CD4-positive, alpha-beta memory T cell (primary cell): ENCODE results near the gene RASA1. TPM values are rescaled to one million over a fixed set of nuclear protein-coding genes. Genes with fewer than 3 reads are reported as not detected.

Experiments used
- CTCF ChIA-PET: fragments of 350-600 bp; sonication (Branson Sonifier 250); formaldehyde crosslinking; loops from one replicate; lab custom pipeline; 2021; ENCODE audit warnings: inconsistent platforms; ENCODE audit not compliant: partially characterized antibody; lab: Charles Lee
- POLR2A ChIA-PET: fragments of 350-600 bp; sonication (Branson Sonifier 250); formaldehyde crosslinking; loops from one replicate; lab custom pipeline; 2021; ENCODE audit not compliant: partially characterized antibody; lab: Charles Lee
- DNase-seq, 5 donors: peaks; one replicate each; pipeline versions ENCODE4 v3.0.0 to v3.0.0-alpha.2; 2020 to 2022; ENCODE audit warnings: mixed read lengths in 1 of 5
- H3K27ac ChIP-seq: one replicate; pipeline ENCODE4 v1.7.0; 2013; ENCODE audit warnings: low read depth, low read length
- H3K27me3 ChIP-seq: 2 replicates; pipeline ENCODE4 v1.7.0; 2013; ENCODE audit warnings: mild to moderate bottlenecking, low read length, moderate library complexity; ENCODE audit not compliant: insufficient read depth
- H3K36me3 ChIP-seq: 2 replicates; pipeline ENCODE4 v1.7.0; 2013; ENCODE audit warnings: mild to moderate bottlenecking, low read length, moderate library complexity; ENCODE audit not compliant: insufficient read depth
- H3K4me1 ChIP-seq: 2 replicates; pipeline ENCODE4 v1.7.0; 2013; ENCODE audit warnings: mild to moderate bottlenecking, low read length, moderate library complexity; ENCODE audit not compliant: insufficient read depth
- H3K4me3 ChIP-seq, 2 donors: one replicate each; pipeline ENCODE4 v1.7.0; 2013; ENCODE audit warnings: low read length in 2 of 2, mild to moderate bottlenecking in 1 of 2
- H3K9me3 ChIP-seq, 2 donors: one replicate each; pipeline ENCODE4 v1.7.0; 2013; ENCODE audit warnings: low read length in 2 of 2, control low read depth in 1 of 2; ENCODE audit not compliant: control insufficient read depth in 1 of 2
- H3K27ac Mint-ChIP-seq, 7 donors: one replicate each; pipeline ENCODE4 v1.8.0; 2020 to 2021; ENCODE audit warnings: mixed read lengths in 7 of 7, mild to moderate bottlenecking in 6 of 7, inconsistent platforms in 3 of 7, moderate library complexity in 3 of 7
- H3K27me3 Mint-ChIP-seq, 2 donors: one replicate each; pipeline ENCODE4 v1.8.0; 2020 to 2021; ENCODE audit warnings: mixed read lengths in 2 of 2
- H3K36me3 Mint-ChIP-seq, 2 donors: one replicate each; pipeline ENCODE4 v1.8.0; 2020 to 2021; ENCODE audit warnings: mixed read lengths in 2 of 2, inconsistent platforms in 1 of 2, mild to moderate bottlenecking in 1 of 2
- H3K4me1 Mint-ChIP-seq, 4 donors: one replicate each; pipeline ENCODE4 v1.8.0; 2020 to 2021; ENCODE audit warnings: mixed read lengths in 4 of 4, mild to moderate bottlenecking in 1 of 4
- H3K4me3 Mint-ChIP-seq, 8 donors: one replicate each; pipeline ENCODE4 v1.8.0; 2020 to 2021; ENCODE audit warnings: mixed read lengths in 8 of 8, mild to moderate bottlenecking in 7 of 8, moderate library complexity in 6 of 8, inconsistent platforms in 3 of 8
- H3K9me3 Mint-ChIP-seq, 8 donors: one replicate each; pipeline ENCODE4 v1.8.0; 2020 to 2021; ENCODE audit warnings: mixed read lengths in 8 of 8, mild to moderate bottlenecking in 5 of 8, inconsistent platforms in 3 of 8, moderate library complexity in 1 of 8
- intact Hi-C: fragments of 100-400 bp; cut with micrococcal nuclease; formaldehyde crosslinking; loops from one replicate; pipeline ENCODE4 v1.15.1; 2023
- polyA plus RNA-seq, 2 donors: library from polyadenylated mRNA; unstranded; fragments of 300-500 nt; fragmentation: Illumina TruSeq; gene quantifications; one replicate each; pipeline ENCODE4 v1.2.3, GENCODE V29; 2021
- total RNA-seq, 2 experiments: library from RNA; stranded (reverse); gene quantifications; one replicate each; pipeline ENCODE4 v1.2.3, GENCODE V29; 2021

Gene RASA1
- total and polyA plus RNA-seq, 4 experiments from 2014 or later, result 3.3 to 32.4 (median 21.4) TPM

GRCh38 chr5:87388129-87388528 lies 120.4 kb downstream of the RASA1 start:
- no peaks in the 10 kb centered on the region for H3K27me3 Mint-ChIP-seq
- intact Hi-C loops, result loop anchor here (2.0 kb wide), 1 partner anchor 47 kb away; no protein-coding TSS in a partner anchor
- no peak overlapping the region for H3K4me3 ChIP-seq
- H3K36me3 Mint-ChIP-seq, result peaks cover 56 to 79% of the 10 kb centered on the region in 2 donors
- CTCF ChIA-PET, result interaction anchor here (1.3 kb wide), 1 partner anchor 12 kb away, joined by 3 read pairs; no protein-coding TSS in a partner anchor
- no peak for DNase-seq
- H3K4me1 Mint-ChIP-seq, result peaks cover 11 to 31% (median 17%) of the 10 kb centered on the region in 4 donors
- H3K27me3 ChIP-seq, result no peaks in the 10 kb centered on the region
- no peak overlapping the region for H3K4me3 Mint-ChIP-seq
- H3K36me3 ChIP-seq, result peaks cover 67% of the 10 kb centered on the region
- H3K9me3 Mint-ChIP-seq, result no peaks in the 10 kb centered on the region
- H3K4me1 ChIP-seq, result no peaks in the 10 kb centered on the region
- H3K27ac ChIP-seq, result no peak overlapping the region
- no peaks in the 10 kb centered on the region for H3K9me3 ChIP-seq
- POLR2A ChIA-PET, result no interaction called here
- H3K27ac Mint-ChIP-seq, result peak overlapping the region in 4 of 7 donors; percentile 9 to 76 (median 18)

GRCh38 chr5:87389296-87390034 lies 121.8 kb downstream of the RASA1 start:
- peaks cover 11 to 32% (median 15%) of the 10 kb centered on the region in 4 donors for H3K4me1 Mint-ChIP-seq
- Histone ChIP-seq H3K4me3 (no peak overlapping the region), H3K27me3 (no peaks in the 10 kb centered on the region), H3K4me1 (no peaks in the 10 kb centered on the region), H3K36me3 (peaks cover 78% of the 10 kb centered on the region), H3K9me3 (no peaks in the 10 kb centered on the region), H3K27ac (no peak overlapping the region)
- ChIA-PET CTCF (no interaction called here), POLR2A (interaction anchor here (1.3 kb wide), 1 partner anchor 9 kb away, joined by 3 read pairs; no protein-coding TSS in a partner anchor)
- H3K4me3 Mint-ChIP-seq, result no peak overlapping the region
- H3K27me3 Mint-ChIP-seq, result no peaks in the 10 kb centered on the region
- no peak for DNase-seq
- H3K36me3 Mint-ChIP-seq, result peaks cover 51 to 84% of the 10 kb centered on the region in 2 donors
- H3K9me3 Mint-ChIP-seq, result no peaks in the 10 kb centered on the region
- intact Hi-C loops, result loop anchor here (2.0 kb wide), 1 partner anchor 49 kb away; no protein-coding TSS in a partner anchor
- peak overlapping the region in 6 of 7 donors; percentile 5 to 82 (median 34) for H3K27ac Mint-ChIP-seq

- no peak for DNase-seq
- peaks cover 57 to 90% of the 10 kb centered on the region in 2 donors for H3K36me3 Mint-ChIP-seq
- intact Hi-C loops, result no loop called here
- H3K27me3 Mint-ChIP-seq, result no peaks in the 10 kb centered on the region
- peak overlapping the region in 5 of 7 donors; percentile 5 to 60 (median 53) for H3K27ac Mint-ChIP-seq
- Histone ChIP-seq H3K27ac (no peak overlapping the region), H3K9me3 (no peaks in the 10 kb centered on the region), H3K4me1 (no peaks in the 10 kb centered on the region), H3K27me3 (no peaks in the 10 kb centered on the region), H3K36me3 (peaks cover 84% of the 10 kb centered on the region), H3K4me3 (no peak overlapping the region)
- no peak overlapping the region for H3K4me3 Mint-ChIP-seq
- CTCF ChIA-PET, result interaction anchor here (1.2 to 2.7 kb wide), 2 partner anchors 10 to 12 kb away, joined by 3 to 13 read pairs; no protein-coding TSS in a partner anchor
- POLR2A ChIA-PET, result interaction anchor here (1.3 kb wide), 1 partner anchor 9 kb away, joined by 3 read pairs; no protein-coding TSS in a partner anchor
- peaks cover 11 to 37% (median 19%) of the 10 kb centered on the region in 4 donors for H3K4me1 Mint-ChIP-seq
- no peaks in the 10 kb centered on the region for H3K9me3 Mint-ChIP-seq
Measured at GRCh38 chr5:87390075-87390474, 122.4 kb downstream of the RASA1 start.

- intact Hi-C loops, result no loop called here
Measured at GRCh38 chr5:87390576-87391199, 123.0 kb downstream of the RASA1 start.

GRCh38 chr5:87392170-87392569 lies 124.5 kb downstream of the RASA1 start:
- peak overlapping the region; percentile 22 to 91 (median 61) for H3K27ac Mint-ChIP-seq

More at GRCh38 chr5:87390576-87391199, 123.0 kb downstream of the RASA1 start:
- no peak for DNase-seq
- peaks cover 11 to 37% (median 21%) of the 10 kb centered on the region in 4 donors for H3K4me1 Mint-ChIP-seq
- no peaks in the 10 kb centered on the region for H3K4me1 ChIP-seq
- no peak overlapping the region for H3K4me3 Mint-ChIP-seq
- H3K27me3 ChIP-seq, result no peaks in the 10 kb centered on the region
- no peaks in the 10 kb centered on the region for H3K9me3 Mint-ChIP-seq
- no peak overlapping the region for H3K4me3 ChIP-seq
- no peak overlapping the region for H3K27ac ChIP-seq
- POLR2A ChIA-PET, result interaction anchor here (1.3 to 2.0 kb wide), 2 partner anchors 8 to 10 kb away, joined by 3 to 5 read pairs; no protein-coding TSS in a partner anchor
- H3K36me3 Mint-ChIP-seq, result peaks cover 61 to 92% of the 10 kb centered on the region in 2 donors
- CTCF ChIA-PET, result interaction anchor here (1.2 to 2.7 kb wide), 3 partner anchors 10 to 22 kb away, joined by 3 to 13 read pairs (median 3); partner anchors contain the start of gene CCNH
- no peaks in the 10 kb centered on the region for H3K27me3 Mint-ChIP-seq
- peaks cover 84% of the 10 kb centered on the region for H3K36me3 ChIP-seq
- H3K9me3 ChIP-seq, result no peaks in the 10 kb centered on the region
- peak overlapping the region in 4 of 7 donors; percentile 6 to 65 (median 52) for H3K27ac Mint-ChIP-seq

GRCh38 chr5:87392801-87393200 lies 125.1 kb downstream of the RASA1 start:
- intact Hi-C loops, result no loop called here

More at GRCh38 chr5:87392170-87392569, 124.5 kb downstream of the RASA1 start:
- Mint-ChIP-seq H3K27me3 (no peaks in the 10 kb centered on the region), H3K4me1 (peaks cover 11 to 46% (median 28%) of the 10 kb centered on the region in 4 donors), H3K36me3 (peaks cover 53 to 86% of the 10 kb centered on the region in 2 donors), H3K4me3 (no peak overlapping the region), H3K9me3 (no peaks in the 10 kb centered on the region)
- CTCF ChIA-PET, result interaction anchor here (0.9 to 2.7 kb wide), 3 partner anchors 8 to 21 kb away, joined by 3 to 13 read pairs (median 4); partner anchors contain the start of gene CCNH
- Histone ChIP-seq H3K4me1 (no peaks in the 10 kb centered on the region), H3K27me3 (no peaks in the 10 kb centered on the region), H3K9me3 (no peaks in the 10 kb centered on the region), H3K4me3 (no peak overlapping the region), H3K36me3 (peaks cover 73% of the 10 kb centered on the region), H3K27ac (no peak overlapping the region)
- POLR2A ChIA-PET, result interaction anchor here (1.0 to 2.0 kb wide), 3 partner anchors 8 to 124 kb away, joined by 3 to 5 read pairs (median 5); partner anchors contain the start of gene RASA1
- intact Hi-C loops, result no loop called here
- DNase-seq, result no peak

More at GRCh38 chr5:87392801-87393200, 125.1 kb downstream of the RASA1 start:
- Histone ChIP-seq H3K4me1 (no peaks in the 10 kb centered on the region), H3K4me3 (no peak overlapping the region), H3K36me3 (peaks cover 72% of the 10 kb centered on the region), H3K27ac (no peak overlapping the region), H3K27me3 (no peaks in the 10 kb centered on the region), H3K9me3 (no peaks in the 10 kb centered on the region)
- ChIA-PET CTCF (interaction anchor here (2.7 kb wide), 1 partner anchor 8 kb away, joined by 13 read pairs; no protein-coding TSS in a partner anchor), POLR2A (interaction anchor here (1.0 to 2.0 kb wide), 3 partner anchors 7 to 124 kb away, joined by 3 to 5 read pairs (median 5); partner anchors contain the start of gene RASA1)
- Mint-ChIP-seq H3K27me3 (no peaks in the 10 kb centered on the region), H3K9me3 (no peaks in the 10 kb centered on the region), H3K36me3 (peaks cover 50 to 85% of the 10 kb centered on the region in 2 donors), H3K4me1 (peaks cover 12 to 50% (median 28%) of the 10 kb centered on the region in 4 donors), H3K27ac (peak overlapping the region in 3 of 7 donors; percentile 42 to 91 (median 61)), H3K4me3 (no peak overlapping the region)
- DNase-seq, result no peak
